ENCODE data around the gene POU2AF3.

DNA sequence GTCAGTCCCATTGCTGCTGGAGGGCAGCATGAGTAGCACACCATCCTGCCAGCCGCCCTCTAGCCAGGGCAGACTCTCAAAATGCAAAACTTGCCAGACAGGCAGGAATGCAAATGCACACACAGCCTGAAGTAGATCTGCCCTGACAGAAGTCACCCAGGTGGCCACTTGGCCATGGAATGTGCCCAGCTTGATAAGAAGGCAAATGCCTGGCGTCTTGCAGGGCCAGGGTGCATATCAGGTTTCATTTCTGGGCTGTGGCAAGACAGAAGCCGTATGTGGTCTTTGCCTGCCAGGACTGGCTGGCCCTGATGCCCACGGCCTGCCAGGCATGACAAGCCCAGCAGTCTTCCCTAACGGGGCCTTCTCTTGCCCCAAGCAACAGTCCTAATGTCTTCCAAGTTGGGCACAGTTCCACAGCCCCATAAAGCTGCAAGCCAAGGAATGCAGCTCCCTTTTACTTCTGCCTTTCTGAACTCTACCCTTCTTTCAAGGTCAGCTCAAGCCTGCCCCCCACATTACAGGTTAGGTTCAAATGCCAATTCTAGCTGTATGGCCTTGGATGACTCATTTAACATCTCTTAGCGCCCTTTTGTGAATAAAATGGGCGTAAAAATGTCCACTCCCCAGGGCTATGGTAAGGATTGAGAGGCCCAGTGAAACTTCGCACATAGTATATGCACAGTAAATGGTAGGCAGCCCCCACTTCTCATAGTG lies 29.7 kb downstream of the POU2AF3 start:
- TF ChIP-seq, protein P1, sequence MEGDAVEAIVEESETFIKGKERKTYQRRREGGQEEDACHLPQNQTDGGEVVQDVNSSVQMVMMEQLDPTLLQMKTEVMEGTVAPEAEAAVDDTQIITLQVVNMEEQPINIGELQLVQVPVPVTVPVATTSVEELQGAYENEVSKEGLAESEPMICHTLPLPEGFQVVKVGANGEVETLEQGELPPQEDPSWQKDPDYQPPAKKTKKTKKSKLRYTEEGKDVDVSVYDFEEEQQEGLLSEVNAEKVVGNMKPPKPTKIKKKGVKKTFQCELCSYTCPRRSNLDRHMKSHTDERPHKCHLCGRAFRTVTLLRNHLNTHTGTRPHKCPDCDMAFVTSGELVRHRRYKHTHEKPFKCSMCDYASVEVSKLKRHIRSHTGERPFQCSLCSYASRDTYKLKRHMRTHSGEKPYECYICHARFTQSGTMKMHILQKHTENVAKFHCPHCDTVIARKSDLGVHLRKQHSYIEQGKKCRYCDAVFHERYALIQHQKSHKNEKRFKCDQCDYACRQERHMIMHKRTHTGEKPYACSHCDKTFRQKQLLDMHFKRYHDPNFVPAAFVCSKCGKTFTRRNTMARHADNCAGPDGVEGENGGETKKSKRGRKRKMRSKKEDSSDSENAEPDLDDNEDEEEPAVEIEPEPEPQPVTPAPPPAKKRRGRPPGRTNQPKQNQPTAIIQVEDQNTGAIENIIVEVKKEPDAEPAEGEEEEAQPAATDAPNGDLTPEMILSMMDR (IDR thresholded peaks at IDR 0.05; ENCODE audit: low read depth, low read length), result no peak
- TF ChIP-seq, protein P2, sequence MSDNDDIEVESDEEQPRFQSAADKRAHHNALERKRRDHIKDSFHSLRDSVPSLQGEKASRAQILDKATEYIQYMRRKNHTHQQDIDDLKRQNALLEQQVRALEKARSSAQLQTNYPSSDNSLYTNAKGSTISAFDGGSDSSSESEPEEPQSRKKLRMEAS (IDR thresholded peaks at IDR 0.05; ENCODE audit: low read depth, low read length), result no peak
- no peak for TF ChIP-seq POLR2A (IDR thresholded peaks at IDR 0.05; ENCODE audit: extremely low read depth, insufficient read length)
- no peak for TF ChIP-seq MYC (IDR thresholded peaks at IDR 0.05; ENCODE audit: low read depth, low read length)

Data from NB4 (cell line).